Measurements from ENCODE around the gene SEC22B. TPM values are rescaled to one million over a fixed set of nuclear protein-coding genes. Genes with fewer than 3 reads are reported as not detected.
"Not testable (repeated sequence)": the region's sequence is repeated elsewhere in the genome, so short reads cannot be mapped to it uniquely, and the experiment has no call there.

SEC22B gene
- total RNA-seq, 1 experiment from 2014 or later, result 25.8 TPM

DNA sequence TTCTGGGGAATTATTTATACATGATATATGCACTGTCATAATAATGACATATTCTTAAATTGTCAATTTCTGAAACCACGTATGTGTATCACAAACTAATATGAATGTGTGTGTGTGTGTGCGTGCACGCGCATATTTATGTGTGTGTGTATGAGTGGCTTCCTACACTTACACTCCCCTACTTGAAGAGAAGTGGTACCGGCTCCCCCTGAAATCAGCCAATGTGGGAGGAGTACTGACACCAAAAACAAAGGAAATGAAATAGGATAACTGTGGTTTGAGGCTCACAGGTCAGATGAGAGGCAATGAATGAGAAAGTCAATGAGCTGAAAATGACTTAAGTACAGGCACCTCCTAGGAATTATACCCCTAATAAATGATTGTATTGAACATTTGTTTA is 64.1 kb downstream of the SEC22B start:
- H3K27me3 Mint-ChIP-seq (ENCODE audit: insufficient read depth, unreplicated experiment); H3K9me3 Mint-ChIP-seq (ENCODE audit: unreplicated experiment); CTCF ChIA-PET; H3K27ac Mint-ChIP-seq (ENCODE audit: unreplicated experiment); H3K36me3 Mint-ChIP-seq (ENCODE audit: insufficient read depth, unreplicated experiment); intact Hi-C loops (cut with micrococcal nuclease; ENCODE audit: unreplicated experiment); H3K4me1 ChIP-seq; H3K27me3 ChIP-seq (replicated peaks; ENCODE audit: control insufficient read depth, insufficient read depth, low read length); H3K4me3 Mint-ChIP-seq (ENCODE audit: unreplicated experiment); POLR2A ChIA-PET; H3K36me3 ChIP-seq (ENCODE audit: control insufficient read depth, insufficient read depth, low read length); H3K9me3 ChIP-seq; H3K4me3 ChIP-seq (ENCODE audit: low read depth, low read length): not testable (repeated sequence)
- BruUV-seq (replicated peaks), result TSS peak; percentile 87
- peak in 1 of 2 experiments; percentile 1 for DNase-seq
- peaks cover 14% of the 10 kb centered on the region for H3K4me1 Mint-ChIP-seq (ENCODE audit: low read depth, unreplicated experiment)

DNA sequence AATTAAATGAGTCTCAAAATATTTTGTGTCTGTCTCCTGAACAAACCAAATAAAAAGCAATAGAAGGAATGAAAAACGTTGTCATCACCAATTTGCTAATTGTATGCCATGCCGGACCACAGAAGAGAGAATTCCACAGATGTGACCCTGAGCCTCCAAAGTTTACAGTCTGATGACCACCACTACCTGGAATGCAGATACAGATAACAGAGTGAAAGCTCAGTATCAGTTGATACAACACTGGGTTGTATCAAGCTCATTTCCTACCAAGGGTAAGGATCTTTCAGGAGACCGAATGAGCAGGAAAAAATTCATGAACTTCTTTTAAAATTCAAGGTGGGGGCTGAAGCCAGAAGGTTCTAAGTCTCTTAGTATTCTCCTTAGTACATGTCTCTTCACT is 64.5 kb downstream of the SEC22B start:
- H3K27me3 ChIP-seq (replicated peaks; ENCODE audit: control insufficient read depth, insufficient read depth, low read length); H3K36me3 Mint-ChIP-seq (ENCODE audit: insufficient read depth, unreplicated experiment); H3K4me3 Mint-ChIP-seq (ENCODE audit: unreplicated experiment); BruUV-seq (replicated peaks); POLR2A ChIA-PET; H3K9me3 Mint-ChIP-seq (ENCODE audit: unreplicated experiment); H3K4me1 ChIP-seq; H3K27me3 Mint-ChIP-seq (ENCODE audit: insufficient read depth, unreplicated experiment); DNase-seq; H3K4me3 ChIP-seq (ENCODE audit: low read depth, low read length); H3K36me3 ChIP-seq (ENCODE audit: control insufficient read depth, insufficient read depth, low read length); H3K27ac Mint-ChIP-seq (ENCODE audit: unreplicated experiment); H3K9me3 ChIP-seq; intact Hi-C loops (cut with micrococcal nuclease; ENCODE audit: unreplicated experiment); CTCF ChIA-PET: not testable (repeated sequence)
- H3K4me1 Mint-ChIP-seq (ENCODE audit: low read depth, unreplicated experiment), result peaks cover 14% of the 10 kb centered on the region

- H3K4me3 Mint-ChIP-seq (ENCODE audit: unreplicated experiment); intact Hi-C loops (cut with micrococcal nuclease; ENCODE audit: unreplicated experiment); H3K9me3 ChIP-seq; H3K4me1 ChIP-seq; H3K27me3 Mint-ChIP-seq (ENCODE audit: insufficient read depth, unreplicated experiment); H3K27ac Mint-ChIP-seq (ENCODE audit: unreplicated experiment); H3K9me3 Mint-ChIP-seq (ENCODE audit: unreplicated experiment); DNase-seq; H3K36me3 Mint-ChIP-seq (ENCODE audit: insufficient read depth, unreplicated experiment); H3K36me3 ChIP-seq (ENCODE audit: control insufficient read depth, insufficient read depth, low read length); POLR2A ChIA-PET; BruUV-seq (replicated peaks); H3K4me3 ChIP-seq (ENCODE audit: low read depth, low read length); CTCF ChIA-PET; H3K27me3 ChIP-seq (replicated peaks; ENCODE audit: control insufficient read depth, insufficient read depth, low read length): not testable (repeated sequence)
- H3K4me1 Mint-ChIP-seq (ENCODE audit: low read depth, unreplicated experiment), result peaks cover 12% of the 10 kb centered on the region
These were observed 65.3 kb downstream of the SEC22B start for GRCh38 chr1:120111008-120111407.

DNA sequence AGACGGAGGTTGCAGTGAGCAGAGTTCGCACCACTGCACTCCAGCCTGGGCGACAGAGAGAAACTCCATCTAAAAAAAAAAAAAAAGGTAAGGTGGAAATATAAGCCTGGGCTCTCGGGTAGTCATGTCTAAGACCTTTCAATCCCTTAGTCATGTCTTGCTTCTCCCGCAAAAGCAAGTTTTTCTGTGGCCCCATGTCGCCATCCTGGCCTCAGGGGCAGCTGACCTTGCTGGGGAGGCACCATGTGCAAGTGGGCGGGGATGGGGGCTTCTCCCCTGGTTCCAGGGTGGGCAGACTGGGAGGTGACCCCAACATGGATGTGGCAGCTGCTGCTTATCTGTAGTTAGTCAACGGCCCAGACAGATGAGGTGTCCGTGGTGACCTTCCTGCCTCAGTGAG is 66.7 kb downstream of the SEC22B start:
- H3K27ac Mint-ChIP-seq (ENCODE audit: unreplicated experiment); BruUV-seq (replicated peaks); POLR2A ChIA-PET; DNase-seq; H3K4me1 ChIP-seq; H3K4me3 ChIP-seq (ENCODE audit: low read depth, low read length); H3K9me3 Mint-ChIP-seq (ENCODE audit: unreplicated experiment); intact Hi-C loops (cut with micrococcal nuclease; ENCODE audit: unreplicated experiment); H3K27me3 ChIP-seq (replicated peaks; ENCODE audit: control insufficient read depth, insufficient read depth, low read length); H3K4me3 Mint-ChIP-seq (ENCODE audit: unreplicated experiment); H3K9me3 ChIP-seq; H3K27me3 Mint-ChIP-seq (ENCODE audit: insufficient read depth, unreplicated experiment); CTCF ChIA-PET; H3K36me3 Mint-ChIP-seq (ENCODE audit: insufficient read depth, unreplicated experiment); H3K36me3 ChIP-seq (ENCODE audit: control insufficient read depth, insufficient read depth, low read length): not testable (repeated sequence)
- H3K4me1 Mint-ChIP-seq (ENCODE audit: low read depth, unreplicated experiment), result peaks cover 13% of the 10 kb centered on the region

GRCh38 chr1:120109180-120109579 is 67.1 kb downstream of the SEC22B start:
- BruUV-seq (replicated peaks); H3K36me3 ChIP-seq (ENCODE audit: control insufficient read depth, insufficient read depth, low read length); H3K9me3 ChIP-seq; intact Hi-C loops (cut with micrococcal nuclease; ENCODE audit: unreplicated experiment); H3K9me3 Mint-ChIP-seq (ENCODE audit: unreplicated experiment); H3K4me1 ChIP-seq; CTCF ChIA-PET; H3K4me3 ChIP-seq (ENCODE audit: low read depth, low read length); H3K27ac Mint-ChIP-seq (ENCODE audit: unreplicated experiment); POLR2A ChIA-PET; H3K4me3 Mint-ChIP-seq (ENCODE audit: unreplicated experiment); H3K36me3 Mint-ChIP-seq (ENCODE audit: insufficient read depth, unreplicated experiment); DNase-seq; H3K27me3 ChIP-seq (replicated peaks; ENCODE audit: control insufficient read depth, insufficient read depth, low read length); H3K27me3 Mint-ChIP-seq (ENCODE audit: insufficient read depth, unreplicated experiment): not testable (repeated sequence)
- peaks cover 13% of the 10 kb centered on the region for H3K4me1 Mint-ChIP-seq (ENCODE audit: low read depth, unreplicated experiment)

GRCh38 chr1:120105288-120105687 is 71.0 kb downstream of the SEC22B start:
- H3K4me1 ChIP-seq; H3K4me3 ChIP-seq (ENCODE audit: low read depth, low read length); CTCF ChIA-PET; H3K36me3 ChIP-seq (ENCODE audit: control insufficient read depth, insufficient read depth, low read length); H3K36me3 Mint-ChIP-seq (ENCODE audit: insufficient read depth, unreplicated experiment); H3K9me3 ChIP-seq; H3K27ac Mint-ChIP-seq (ENCODE audit: unreplicated experiment); BruUV-seq (replicated peaks); H3K4me3 Mint-ChIP-seq (ENCODE audit: unreplicated experiment); H3K4me1 Mint-ChIP-seq (ENCODE audit: low read depth, unreplicated experiment); H3K27me3 Mint-ChIP-seq (ENCODE audit: insufficient read depth, unreplicated experiment); POLR2A ChIA-PET; intact Hi-C loops (cut with micrococcal nuclease; ENCODE audit: unreplicated experiment); DNase-seq; H3K9me3 Mint-ChIP-seq (ENCODE audit: unreplicated experiment); H3K27me3 ChIP-seq (replicated peaks; ENCODE audit: control insufficient read depth, insufficient read depth, low read length): not testable (repeated sequence)

DNA sequence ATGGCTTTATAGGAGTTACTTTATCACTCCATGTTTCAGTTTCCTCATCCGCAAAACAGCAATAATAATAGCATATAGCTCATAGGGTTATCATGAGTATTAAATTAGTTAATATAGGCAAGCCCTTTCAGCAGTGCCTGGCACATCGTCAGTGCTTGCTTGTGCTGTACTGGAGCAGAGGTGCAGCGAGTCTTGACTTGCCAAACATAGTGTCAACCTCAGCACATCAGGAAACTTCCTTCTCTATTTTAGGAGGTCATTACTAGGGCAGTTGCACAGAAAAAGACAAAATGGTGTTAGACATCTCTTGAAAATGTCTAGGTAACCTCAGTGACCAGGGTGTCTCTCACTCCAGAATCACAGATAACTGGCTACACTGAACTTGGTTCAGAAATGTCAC is 72.6 kb downstream of the SEC22B start:
- H3K4me1 Mint-ChIP-seq (ENCODE audit: low read depth, unreplicated experiment); H3K27me3 ChIP-seq (replicated peaks; ENCODE audit: control insufficient read depth, insufficient read depth, low read length); POLR2A ChIA-PET; H3K4me3 Mint-ChIP-seq (ENCODE audit: unreplicated experiment); H3K36me3 Mint-ChIP-seq (ENCODE audit: insufficient read depth, unreplicated experiment); H3K9me3 ChIP-seq; H3K4me1 ChIP-seq; H3K27me3 Mint-ChIP-seq (ENCODE audit: insufficient read depth, unreplicated experiment); DNase-seq; H3K4me3 ChIP-seq (ENCODE audit: low read depth, low read length); BruUV-seq (replicated peaks); H3K36me3 ChIP-seq (ENCODE audit: control insufficient read depth, insufficient read depth, low read length); intact Hi-C loops (cut with micrococcal nuclease; ENCODE audit: unreplicated experiment); H3K27ac Mint-ChIP-seq (ENCODE audit: unreplicated experiment); H3K9me3 Mint-ChIP-seq (ENCODE audit: unreplicated experiment); CTCF ChIA-PET: not testable (repeated sequence)
